ENCODE results near the gene LGALS1. TPM values are rescaled to one million over a fixed set of nuclear protein-coding genes. Genes with fewer than 3 reads are reported as not detected.
"Not testable (repeated sequence)": the region's sequence is repeated elsewhere in the genome, so short reads cannot be mapped to it uniquely, and the experiment has no call there.

LGALS1 gene
- total RNA-seq, 2 experiments from 2014 or later = 1,140 to 1,273 TPM

DNA sequence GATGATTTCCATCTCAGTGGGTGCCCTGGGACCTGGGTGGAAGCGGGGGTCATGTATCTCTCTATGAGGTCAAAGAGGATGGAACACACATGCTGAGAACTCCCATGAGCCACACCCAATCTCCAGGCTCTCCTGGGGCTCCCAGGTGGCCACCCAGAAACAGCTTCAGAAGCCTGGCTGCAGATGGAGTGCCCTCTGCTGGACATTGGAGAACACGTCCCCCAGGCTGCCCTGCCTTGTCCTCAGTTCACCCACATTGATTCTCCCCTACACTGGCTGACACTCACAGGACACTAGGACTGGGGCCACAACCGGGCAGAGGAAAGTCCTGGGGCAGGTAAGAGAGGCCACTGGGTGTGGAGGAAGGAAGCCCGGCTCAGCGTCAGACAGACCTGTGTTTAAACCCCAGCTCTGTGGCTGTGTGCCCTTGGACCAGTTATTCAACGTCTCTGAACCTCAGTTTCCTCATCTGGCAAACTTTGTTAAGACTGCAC, 6.2 kb downstream of the LGALS1 start:
- CTCF ChIA-PET = interaction anchor here (0.6 to 15.4 kb wide), 23 partner anchors 9 to 210 kb away, joined by 3 to 143 read pairs (median 4); partner anchors contain the start of genes GGA1, PDXP and SH3BP1
- H3K27me3 Mint-ChIP-seq = no peaks in the 10 kb centered on the region
- POLR2A ChIA-PET = interaction anchor here (1.4 kb wide), 1 partner anchor 39 kb away, joined by 3 read pairs; no protein-coding TSS in a partner anchor
- H3K36me3 Mint-ChIP-seq (ENCODE audit: low read depth) = peaks cover 19% of the 10 kb centered on the region
- H3K4me1 Mint-ChIP-seq = peaks cover 39% of the 10 kb centered on the region
- DNase-seq = peak; percentile 82
- H3K27ac Mint-ChIP-seq = peak overlapping the region; percentile 78
- no peak overlapping the region for H3K4me3 Mint-ChIP-seq
- no peaks in the 10 kb centered on the region for H3K9me3 Mint-ChIP-seq

DNA sequence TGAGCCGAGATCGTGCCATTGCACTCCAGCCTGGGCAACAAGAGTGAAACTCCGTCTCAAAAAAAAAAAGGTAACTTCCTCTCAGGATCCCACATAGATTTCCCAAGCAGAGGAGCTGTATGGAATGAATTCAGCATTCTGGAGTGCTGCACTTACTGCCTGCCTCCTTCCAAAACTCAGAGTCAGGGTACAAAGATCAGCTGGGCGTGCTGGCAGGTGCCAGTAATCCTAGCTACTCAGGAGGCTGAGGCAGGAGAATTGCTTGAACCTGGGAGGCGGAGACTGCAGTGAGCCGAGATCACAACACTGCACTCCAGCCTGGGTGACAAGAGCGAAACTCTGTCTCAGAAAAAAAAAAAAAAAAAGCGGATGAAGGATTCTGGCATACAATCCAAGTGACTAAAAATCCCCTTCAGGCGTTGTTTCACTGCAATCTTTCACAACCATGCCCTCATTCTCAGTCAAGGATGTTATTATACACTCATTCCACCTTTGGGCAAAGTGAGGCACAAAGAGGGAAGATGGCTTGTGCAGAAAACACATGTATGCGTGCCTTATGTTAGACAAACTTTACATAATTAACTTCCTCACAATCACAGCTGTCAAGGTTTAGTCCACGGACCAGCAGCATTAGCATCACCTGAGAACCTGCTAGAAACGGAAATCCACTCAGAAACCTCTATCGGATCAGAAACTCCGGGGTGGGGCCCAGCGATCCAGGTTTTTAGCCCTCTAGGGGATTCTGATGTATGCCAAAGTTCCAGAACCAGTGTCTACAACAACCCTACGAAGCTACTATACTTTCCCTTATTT, 9.6 kb downstream of the LGALS1 start:
- Mint-ChIP-seq H3K27ac (peak overlapping the region; percentile 96), H3K4me3 (peak overlapping the region; percentile 94), H3K27me3 (no peaks in the 10 kb centered on the region), H3K36me3 (ENCODE audit: low read depth) (peaks cover 13% of the 10 kb centered on the region), H3K9me3 (no peaks in the 10 kb centered on the region), H3K4me1 (peaks cover 40% of the 10 kb centered on the region)
- ChIA-PET POLR2A (no interaction called here), CTCF (interaction anchor here (0.7 to 15.4 kb wide), 4 partner anchors 11 to 53 kb away, joined by 3 to 143 read pairs (median 3); partner anchors contain the start of gene SH3BP1)
- no peak for DNase-seq

DNA sequence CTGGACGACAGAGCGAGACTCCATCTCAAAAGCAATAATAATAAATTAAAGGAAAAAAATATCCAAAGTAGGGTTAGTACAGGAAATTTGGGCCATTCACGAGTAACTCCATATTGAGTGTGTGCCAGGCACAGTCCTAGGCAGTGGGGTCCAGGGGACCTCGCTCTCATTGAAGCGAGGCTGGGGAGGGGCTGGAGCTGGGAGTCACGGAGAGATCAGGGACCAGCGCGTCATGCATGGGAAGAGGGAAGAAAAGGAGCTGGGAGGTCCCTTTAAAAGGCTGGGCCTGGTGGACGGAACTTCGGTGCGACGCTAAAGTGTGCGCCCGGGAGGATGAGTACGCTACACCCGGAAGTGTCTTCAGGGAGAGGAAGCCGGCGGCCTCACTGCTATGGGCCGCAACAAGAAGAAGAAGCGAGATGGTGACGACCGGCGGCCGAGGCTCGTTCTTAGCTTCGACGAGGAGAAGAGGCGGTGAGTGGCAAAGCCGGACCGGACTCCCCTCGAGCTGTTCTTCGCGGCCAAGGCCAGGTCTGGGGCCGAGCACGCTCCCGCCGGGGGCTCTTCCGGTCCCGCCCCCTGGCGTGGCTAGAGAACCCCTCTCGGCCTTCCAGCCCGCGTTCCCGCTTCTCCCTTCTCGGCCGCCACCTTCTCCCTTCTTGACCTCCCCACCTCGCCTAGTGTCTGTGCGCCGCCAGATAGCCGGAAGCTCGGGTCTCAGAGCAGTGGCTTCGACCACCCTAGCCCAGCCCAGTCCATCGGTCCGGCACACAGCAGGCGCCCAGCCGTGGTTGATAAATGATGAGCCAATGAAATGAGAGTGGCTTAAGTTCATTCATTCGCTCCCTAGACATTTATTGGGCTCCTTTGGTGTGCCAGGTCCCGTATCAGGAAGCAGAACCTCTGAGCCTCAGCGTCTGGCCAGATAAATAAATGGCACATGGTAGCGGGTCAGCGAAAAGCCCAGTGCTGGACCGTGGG, 10.9 kb downstream of the LGALS1 start, which contains the start of gene NOL12:
TSS of gene NOL12 (plus strand) at position 342 of the 981 bp plus-strand sequence. CDS start at position 392, 50 bp downstream.
- Mint-ChIP-seq H3K27me3 (no peaks in the 10 kb centered on the region), H3K36me3 (ENCODE audit: low read depth) (peaks cover 20% of the 10 kb centered on the region), H3K4me3 (peak within 1 kb of the TSS; percentile 94), H3K9me3 (no peaks in the 10 kb centered on the region), H3K4me1 (peaks cover 31% of the 10 kb centered on the region), H3K27ac (peak within 1 kb of the TSS; percentile 96)
- ChIA-PET POLR2A (interaction anchor here (0.6 to 0.7 kb wide), 3 partner anchors 9 to 81 kb away, joined by 3 to 4 read pairs (median 4); no protein-coding TSS in a partner anchor), CTCF (interaction anchor here (0.6 to 15.4 kb wide), 5 partner anchors 10 to 79 kb away, joined by 3 to 143 read pairs (median 4); partner anchors contain the start of gene SH3BP1)
- DNase-seq = peak; percentile 80

DNA sequence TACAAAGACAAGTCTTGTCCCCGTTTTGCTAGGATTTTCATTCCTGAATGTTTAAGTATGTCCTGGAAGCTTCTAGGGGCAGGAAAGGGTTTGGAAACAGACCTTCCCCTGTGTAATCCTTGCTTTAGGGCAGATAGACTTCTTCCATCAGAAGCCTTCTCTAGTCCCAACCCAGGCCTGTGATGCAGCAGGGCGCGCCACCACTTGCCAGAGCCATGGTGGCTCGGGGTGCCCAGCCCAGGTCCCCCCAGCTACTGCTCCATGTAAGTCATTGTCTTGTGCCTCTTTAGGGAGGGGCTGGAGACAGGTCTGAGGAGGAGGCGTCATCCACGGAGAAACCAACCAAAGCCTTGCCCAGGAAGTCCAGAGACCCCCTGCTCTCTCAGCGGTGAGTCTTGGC, 15.0 kb downstream of the LGALS1 start:
- ChIA-PET CTCF (interaction anchor here (0.6 to 2.1 kb wide), 3 partner anchors 9 to 1115 kb away, joined by 3 to 5 read pairs (median 3); no protein-coding TSS in a partner anchor), POLR2A (no interaction called here)
- H3K4me1 Mint-ChIP-seq = peaks cover 25% of the 10 kb centered on the region
- H3K36me3 Mint-ChIP-seq (ENCODE audit: low read depth) = peaks cover 39% of the 10 kb centered on the region
- no peak overlapping the region for H3K27ac Mint-ChIP-seq
- no peaks in the 10 kb centered on the region for H3K27me3 Mint-ChIP-seq
- no peaks in the 10 kb centered on the region for H3K9me3 Mint-ChIP-seq
- no peak for DNase-seq
- no peak overlapping the region for H3K4me3 Mint-ChIP-seq

DNA sequence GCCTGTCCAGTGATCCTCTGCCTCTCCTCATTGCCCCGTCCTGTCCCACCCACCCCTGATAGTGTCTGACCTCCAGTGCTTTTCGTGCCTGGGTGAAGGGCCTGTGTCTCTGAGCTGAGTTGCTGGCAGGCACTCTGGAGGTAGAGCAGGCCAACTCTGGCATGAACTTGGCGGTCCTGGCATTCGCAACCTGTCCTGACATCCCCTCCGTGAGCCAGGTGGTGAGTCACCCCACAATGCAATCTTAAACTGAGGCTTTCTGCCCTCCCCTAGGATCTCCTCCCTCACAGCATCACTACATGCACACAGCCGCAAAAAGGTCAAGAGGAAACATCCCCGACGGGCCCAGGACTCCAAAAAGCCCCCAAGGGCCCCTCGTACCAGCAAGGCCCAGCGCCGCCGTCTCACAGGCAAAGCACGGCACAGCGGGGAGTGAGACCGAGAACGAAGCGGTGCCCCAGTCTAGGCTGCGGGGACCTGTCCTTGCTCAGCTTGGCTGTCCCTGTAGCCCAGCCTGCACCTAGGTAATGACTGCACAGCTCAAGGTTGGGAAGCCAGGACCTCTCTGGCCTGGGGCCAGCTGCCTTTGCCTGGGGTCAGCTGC, 15.6 kb downstream of the LGALS1 start:
- H3K27me3 Mint-ChIP-seq = no peaks in the 10 kb centered on the region
- no peak for DNase-seq
- no peak overlapping the region for H3K4me3 Mint-ChIP-seq
- H3K9me3 Mint-ChIP-seq = no peaks in the 10 kb centered on the region
- peaks cover 42% of the 10 kb centered on the region for H3K36me3 Mint-ChIP-seq (ENCODE audit: low read depth)
- POLR2A ChIA-PET = no interaction called here
- H3K27ac Mint-ChIP-seq = no peak overlapping the region
- CTCF ChIA-PET = interaction anchor here (1.3 to 2.1 kb wide), 2 partner anchors 10 to 48 kb away, joined by 3 to 5 read pairs; no protein-coding TSS in a partner anchor
- H3K4me1 Mint-ChIP-seq = peaks cover 28% of the 10 kb centered on the region

DNA sequence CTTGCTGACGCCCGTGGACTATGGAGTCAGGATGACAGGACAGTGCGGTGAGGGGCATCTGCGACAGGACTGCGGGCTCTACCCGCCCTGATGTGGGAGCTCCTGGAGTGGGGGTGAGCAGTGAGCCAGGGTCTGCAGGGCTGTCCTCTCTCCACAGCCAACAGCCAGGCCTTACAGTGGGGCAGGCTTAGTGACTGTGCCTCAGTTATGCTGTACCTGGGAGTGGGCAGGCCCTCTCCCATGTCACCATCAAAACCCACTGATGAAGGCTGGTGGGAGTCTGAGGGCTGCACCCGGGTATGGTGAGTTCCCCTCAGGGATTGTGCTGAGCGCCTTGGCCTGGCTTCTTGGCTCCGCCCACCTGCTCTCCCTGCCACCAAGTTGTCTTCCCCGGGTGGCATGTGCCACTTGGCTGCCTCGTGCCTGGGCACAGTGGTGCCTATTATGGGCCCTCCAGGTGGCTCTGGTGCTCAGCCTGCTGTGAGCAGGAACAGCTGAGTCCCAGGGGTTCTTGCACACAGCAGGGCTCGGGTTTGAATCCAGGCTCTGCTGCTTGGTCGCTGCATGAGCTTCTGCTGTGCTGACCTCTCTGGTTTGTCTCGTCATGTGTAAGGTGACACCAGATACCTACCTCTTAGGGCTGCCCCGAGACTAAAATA, 17.3 kb downstream of the LGALS1 start:
- no peak overlapping the region for H3K27ac Mint-ChIP-seq
- no peaks in the 10 kb centered on the region for H3K27me3 Mint-ChIP-seq
- ChIA-PET POLR2A (no interaction called here), CTCF (interaction anchor here (1.6 to 2.1 kb wide), 2 partner anchors 16 to 50 kb away, joined by 4 to 9 read pairs; no protein-coding TSS in a partner anchor)
- H3K4me3 Mint-ChIP-seq = no peak overlapping the region
- peaks cover 25% of the 10 kb centered on the region for H3K4me1 Mint-ChIP-seq
- DNase-seq = no peak
- no peaks in the 10 kb centered on the region for H3K9me3 Mint-ChIP-seq
- H3K36me3 Mint-ChIP-seq (ENCODE audit: low read depth) = peaks cover 38% of the 10 kb centered on the region

DNA sequence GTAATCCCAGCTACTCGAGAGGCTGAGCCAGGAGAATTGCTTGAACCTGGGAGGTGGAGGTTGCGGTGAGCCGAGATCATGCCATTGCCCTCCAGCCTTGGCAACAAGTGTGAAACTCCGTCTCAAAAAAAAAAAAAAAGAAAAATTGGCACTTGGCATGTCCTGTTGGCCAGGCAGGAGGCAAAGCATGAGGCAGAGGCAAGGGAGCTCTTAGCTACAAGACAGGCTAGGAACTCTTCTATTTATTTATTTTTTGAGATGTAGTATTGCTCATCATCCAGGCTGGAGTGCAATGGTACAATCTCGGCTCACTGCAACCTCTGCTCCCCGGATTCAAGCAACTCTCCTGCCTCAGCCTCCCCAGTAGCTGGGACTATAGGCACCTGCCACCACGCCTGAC, 18.7 kb downstream of the LGALS1 start:
- H3K27ac Mint-ChIP-seq, DNase-seq, H3K9me3 Mint-ChIP-seq, POLR2A ChIA-PET, H3K27me3 Mint-ChIP-seq, H3K4me3 Mint-ChIP-seq: not testable (repeated sequence)
- CTCF ChIA-PET = interaction anchor here (0.7 to 2.1 kb wide), 4 partner anchors 13 to 1730 kb away, joined by 4 to 10 read pairs (median 8); no protein-coding TSS in a partner anchor
- peaks cover 17% of the 10 kb centered on the region for H3K4me1 Mint-ChIP-seq
- peaks cover 30% of the 10 kb centered on the region for H3K36me3 Mint-ChIP-seq (ENCODE audit: low read depth)

DNA sequence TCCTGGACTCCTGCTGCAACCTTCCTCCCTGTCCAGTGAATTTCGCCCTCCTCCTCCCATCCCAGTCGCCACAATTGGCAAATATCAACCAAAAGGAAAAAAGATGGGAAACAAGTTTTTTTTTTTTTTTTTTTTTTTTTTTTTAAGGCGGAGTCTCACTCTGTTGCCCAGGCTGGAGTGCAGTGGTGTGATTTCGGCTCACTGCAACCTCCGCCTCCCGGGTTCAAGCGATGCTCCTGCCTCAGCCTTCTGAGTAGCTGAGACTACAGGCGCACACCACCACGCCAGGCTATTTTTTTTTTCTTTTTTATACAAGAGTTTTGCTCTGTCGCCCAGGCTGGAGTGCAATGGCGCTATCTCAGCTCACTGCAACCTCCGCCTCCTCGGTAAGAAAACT, 20.8 kb downstream of the LGALS1 start:
- POLR2A ChIA-PET, H3K27me3 Mint-ChIP-seq, H3K9me3 Mint-ChIP-seq, DNase-seq: not testable (repeated sequence)
- CTCF ChIA-PET = interaction anchor here (0.9 to 2.5 kb wide), 5 partner anchors 11 to 74 kb away, joined by 3 to 10 read pairs (median 3); no protein-coding TSS in a partner anchor
- H3K27ac Mint-ChIP-seq = peak overlapping the region; percentile 36
- H3K4me3 Mint-ChIP-seq = peak overlapping the region; percentile 62
- H3K4me1 Mint-ChIP-seq = peaks cover 17% of the 10 kb centered on the region
- H3K36me3 Mint-ChIP-seq (ENCODE audit: low read depth) = peaks cover 21% of the 10 kb centered on the region

DNA sequence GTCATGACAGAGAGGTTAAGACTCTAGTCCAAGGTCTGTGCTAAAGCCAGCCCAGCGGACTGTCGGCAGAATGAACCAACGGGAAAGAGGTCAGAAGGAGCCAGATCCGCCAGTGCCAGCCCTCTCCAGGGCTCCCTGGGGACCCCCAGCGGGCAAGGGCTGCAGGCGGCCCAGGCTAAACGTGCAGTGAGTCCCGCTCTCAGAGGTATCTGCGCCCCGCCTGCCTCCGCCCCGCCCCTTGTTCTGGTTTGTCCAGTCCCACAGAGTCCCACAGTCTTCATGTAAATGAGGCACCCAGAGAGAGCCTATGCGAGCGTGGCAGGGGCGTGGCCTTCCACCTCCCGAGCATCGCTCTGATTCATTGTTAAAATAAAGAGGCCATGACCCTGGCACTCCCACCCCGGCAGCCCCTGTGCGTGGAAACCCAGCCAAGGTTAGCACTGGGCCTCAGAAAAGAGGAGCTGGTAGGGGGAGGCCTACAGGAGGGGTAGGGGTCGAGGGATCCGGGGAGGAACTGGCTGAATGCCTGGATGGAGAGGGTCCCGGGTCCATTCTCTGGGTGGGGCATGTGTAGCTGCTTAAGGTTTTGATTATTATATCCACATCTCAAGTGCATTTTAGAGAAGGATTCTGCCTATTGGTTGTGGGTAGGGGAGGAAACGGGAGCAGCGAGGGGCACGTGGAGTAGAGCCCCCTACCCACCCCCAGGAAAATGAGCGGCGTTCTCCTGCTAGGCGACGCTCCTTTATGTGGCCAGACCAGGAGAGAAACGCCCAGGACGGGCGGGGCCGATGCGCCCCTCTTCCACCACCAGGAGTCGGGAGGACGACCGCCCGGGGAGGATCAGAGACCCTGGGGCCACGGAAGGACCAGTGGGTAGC, 21.5 kb downstream of the LGALS1 start, which contains the start of gene TRIOBP:
TSS of gene TRIOBP (plus strand) at position 392 of the 881 bp plus-strand sequence. CDS start 4,318 bp downstream, outside the sequence.
- DNase-seq = peak; percentile 94
- Mint-ChIP-seq H3K27ac (peak within 1 kb of the TSS; percentile 36), H3K4me1 (peaks cover 17% of the 10 kb centered on the region), H3K27me3 (no peaks in the 10 kb centered on the region), H3K36me3 (ENCODE audit: low read depth) (peaks cover 18% of the 10 kb centered on the region), H3K4me3 (peak within 1 kb of the TSS; percentile 62), H3K9me3 (no peaks in the 10 kb centered on the region)
- CTCF ChIA-PET = interaction anchor here (0.9 to 2.5 kb wide), 5 partner anchors 8 to 75 kb away, joined by 3 to 10 read pairs (median 3); no protein-coding TSS in a partner anchor
- POLR2A ChIA-PET = no interaction called here

DNA sequence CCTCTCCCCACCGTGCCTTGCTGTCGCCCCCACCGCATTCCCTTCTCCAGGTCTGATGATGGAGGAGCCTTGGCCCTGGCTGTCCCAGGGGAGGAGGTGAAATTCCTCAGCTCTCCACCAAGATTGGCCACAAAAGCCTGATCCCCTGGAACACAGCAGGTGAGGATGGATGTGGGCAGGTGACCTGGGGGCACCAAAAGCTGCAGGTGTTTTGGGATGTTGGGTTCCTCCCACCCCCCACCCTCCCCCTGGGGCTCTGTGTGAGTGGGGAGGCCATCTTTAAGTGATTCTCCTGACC, 22.1 kb downstream of the LGALS1 start:
- ChIA-PET CTCF (interaction anchor here (0.9 to 2.5 kb wide), 4 partner anchors 9 to 54 kb away, joined by 3 to 10 read pairs (median 4); no protein-coding TSS in a partner anchor), POLR2A (no interaction called here)
- DNase-seq = no peak
- H3K36me3 Mint-ChIP-seq (ENCODE audit: low read depth) = peaks cover 13% of the 10 kb centered on the region
- H3K4me3 Mint-ChIP-seq = no peak overlapping the region
- H3K27ac Mint-ChIP-seq = no peak overlapping the region
- no peaks in the 10 kb centered on the region for H3K9me3 Mint-ChIP-seq
- peaks cover 17% of the 10 kb centered on the region for H3K4me1 Mint-ChIP-seq
- no peaks in the 10 kb centered on the region for H3K27me3 Mint-ChIP-seq
